ENCODE results near the gene APOBEC3G.

APOBEC3G gene

GRCh38 chr22:39092111-39092862, 15.2 kb downstream of the APOBEC3G start:
- no peak for DNase-seq

- DNase-seq, result no peak
Observed at GRCh38 chr22:39094717-39095389, 17.8 kb downstream of the APOBEC3G start.

- no peak for DNase-seq
Observed at GRCh38 chr22:39095971-39096370, 18.9 kb downstream of the APOBEC3G start.

- no peak for DNase-seq
Observed at GRCh38 chr22:39097098-39098020, 20.3 kb downstream of the APOBEC3G start, which contains the start of gene APOBEC3H. Gene APOBEC3H (plus strand): TSS chr22:39097244. CDS start chr22:39100279, 3,035 bp downstream.

- no peak for DNase-seq
Observed at GRCh38 chr22:39098026-39098425, 21.0 kb downstream of the APOBEC3G start.

- DNase-seq, result no peak
Observed at GRCh38 chr22:39098576-39098975, 21.5 kb downstream of the APOBEC3G start.

- DNase-seq, result no peak
Observed at GRCh38 chr22:39101226-39101625, 24.2 kb downstream of the APOBEC3G start.

- DNase-seq, result no peak
Observed at GRCh38 chr22:39103431-39103830, 26.4 kb downstream of the APOBEC3G start.

- DNase-seq, result no peak
Observed at GRCh38 chr22:39106326-39106725, 29.3 kb downstream of the APOBEC3G start.

- no peak for DNase-seq
Observed at GRCh38 chr22:39108487-39108886, 31.4 kb downstream of the APOBEC3G start.

GRCh38 chr22:39109361-39109760, 32.3 kb downstream of the APOBEC3G start:
- no peak for DNase-seq

- no peak for DNase-seq
Observed at GRCh38 chr22:39110631-39111561, 33.8 kb downstream of the APOBEC3G start.

GRCh38 chr22:39114112-39114511, 37.0 kb downstream of the APOBEC3G start:
- DNase-seq, result no peak

- no peak for DNase-seq
Observed at GRCh38 chr22:39115570-39115969, 38.5 kb downstream of the APOBEC3G start.

- DNase-seq, result no peak
Observed at GRCh38 chr22:39115977-39116621, 39.0 kb downstream of the APOBEC3G start.

GRCh38 chr22:39117585-39118191, 40.6 kb downstream of the APOBEC3G start:
- DNase-seq, result peak; percentile 36 to 65 (median 56)

- DNase-seq, result no peak
Observed at GRCh38 chr22:39120983-39121382, 43.9 kb downstream of the APOBEC3G start.

GRCh38 chr22:39122772-39123470, 45.8 kb downstream of the APOBEC3G start:
- no peak for DNase-seq

GRCh38 chr22:39123751-39124581, 46.9 kb downstream of the APOBEC3G start:
- no peak for DNase-seq
